HEK293 (cell line): ENCODE measurements around the gene CHMP3.

Experiments
- CTCF ChIA-PET: fragments of 350-600 bp; formaldehyde crosslinking; extraction: SDS; loops from one replicate; lab custom pipeline; 2021; ENCODE audit warnings: antibody characterized with exemption; lab: Yijun Ruan, JAX
- POLR2A ChIA-PET: fragments of 300-600 bp; formaldehyde crosslinking; extraction: SDS; loops from one replicate; lab custom pipeline; 2020; ENCODE audit warnings: antibody characterized with exemption, inconsistent platforms; lab: Yijun Ruan, JAX
- H3K27ac ChIP-seq: fragments of 200-500 bp; sonication (Bioruptor generic); 2 replicates; pipeline ENCODE4 v1.5.1; 2014; ENCODE audit warnings: low read depth, low read length, control low read depth, inconsistent platforms; ENCODE audit errors: extremely low read depth
- H3K36me3 ChIP-seq, 2 experiments: fragments of 200-500 bp in 1 of 2; sonication (Bioruptor generic) in 1 of 2; 1 replicate in 1 of 2; 2 replicates in 1 of 2; pipeline ENCODE4 v1.5.1; 2014 to 2017; ENCODE audit warnings: inconsistent platforms in 2 of 2, low read length in 2 of 2; ENCODE audit not compliant: control insufficient read depth in 2 of 2, insufficient read depth in 1 of 2
- H3K4me1 ChIP-seq: fragments of 200-500 bp; sonication (Bioruptor generic); 2 replicates; pipeline ENCODE4 v1.5.1; 2014; ENCODE audit warnings: mild to moderate bottlenecking, low read length, inconsistent platforms; ENCODE audit not compliant: control insufficient read depth, insufficient read depth
- H3K4me3 ChIP-seq: 2 replicates; pipeline ENCODE4 v1.5.1; 2011; ENCODE audit warnings: low read depth, mild to moderate bottlenecking, control low read depth, low read length, moderate library complexity
- H3K9me3 ChIP-seq: fragments of 200-500 bp; sonication (Bioruptor generic); 2 replicates; pipeline ENCODE4 v1.5.1; 2014; ENCODE audit warnings: low read depth, low read length, inconsistent platforms; ENCODE audit not compliant: control insufficient read depth, insufficient read depth
- GFI1B ChIP-seq: fragments of 450-650 bp; formaldehyde crosslinking; IDR thresholded peaks from 2 replicates; pipeline ENCODE4 v1.5.1; 2016; ENCODE audit warnings: missing biosample characterization, missing genetic modification characterization
- PRDM4 ChIP-seq: fragments of 450-650 bp; formaldehyde crosslinking; IDR thresholded peaks from 2 replicates; pipeline ENCODE4 v1.5.1; 2017; ENCODE audit warnings: missing biosample characterization, missing genetic modification characterization
- SCRT1 ChIP-seq: fragments of 450-650 bp; formaldehyde crosslinking; IDR thresholded peaks from 2 replicates; pipeline ENCODE4 v1.5.1; 2016; ENCODE audit warnings: missing biosample characterization, missing genetic modification characterization, borderline replicate concordance
- ZBTB1 ChIP-seq: fragments of 450-650 bp; formaldehyde crosslinking; IDR thresholded peaks from 2 replicates; pipeline ENCODE4 v1.5.1; 2016; ENCODE audit warnings: missing biosample characterization, missing genetic modification characterization
- ZEB2 ChIP-seq: fragments of 450-650 bp; formaldehyde crosslinking; IDR thresholded peaks from 2 replicates; pipeline ENCODE4 v1.5.1; 2016; ENCODE audit warnings: missing biosample characterization, missing genetic modification characterization
- ZFP37 ChIP-seq: fragments of 450-650 bp; formaldehyde crosslinking; IDR thresholded peaks from 2 replicates; pipeline ENCODE4 v1.5.1; 2016; ENCODE audit warnings: missing biosample characterization, missing genetic modification characterization
- ZNF169 ChIP-seq: fragments of 450-650 bp; formaldehyde crosslinking; IDR thresholded peaks from 2 replicates; pipeline ENCODE4 v1.5.1; 2016; ENCODE audit warnings: missing biosample characterization, missing genetic modification characterization
- ZNF175 ChIP-seq: fragments of 450-650 bp; formaldehyde crosslinking; IDR thresholded peaks from 2 replicates; pipeline ENCODE4 v1.5.1; 2016; ENCODE audit warnings: missing biosample characterization, missing genetic modification characterization
- ZNF354C ChIP-seq: fragments of 450-650 bp; formaldehyde crosslinking; IDR thresholded peaks from 2 replicates; pipeline ENCODE4 v1.5.1; 2016; ENCODE audit warnings: missing biosample characterization, missing genetic modification characterization, low read depth, borderline replicate concordance
- ZNF394 ChIP-seq: fragments of 450-650 bp; formaldehyde crosslinking; IDR thresholded peaks from 2 replicates; pipeline ENCODE4 v1.5.1; 2016; ENCODE audit warnings: missing biosample characterization, missing genetic modification characterization, mild to moderate bottlenecking, moderate library complexity, borderline replicate concordance
- ZNF398 ChIP-seq: fragments of 450-650 bp; formaldehyde crosslinking; IDR thresholded peaks from 2 replicates; pipeline ENCODE4 v1.5.1; 2017; ENCODE audit warnings: missing biosample characterization, missing genetic modification characterization
- ZNF768 ChIP-seq: fragments of 450-650 bp; formaldehyde crosslinking; IDR thresholded peaks from 2 replicates; pipeline ENCODE4 v1.5.1; 2018; ENCODE audit warnings: missing biosample characterization, mild to moderate bottlenecking, missing genetic modification characterization
- ZNF843 ChIP-seq: fragments of 450-650 bp; formaldehyde crosslinking; IDR thresholded peaks from 2 replicates; pipeline ENCODE4 v1.5.1; 2016; ENCODE audit warnings: missing biosample characterization, missing genetic modification characterization
- ZSCAN4 ChIP-seq: fragments of 450-650 bp; formaldehyde crosslinking; IDR thresholded peaks from 2 replicates; pipeline ENCODE4 v1.5.1; 2017; ENCODE audit warnings: missing biosample characterization, missing genetic modification characterization

Gene CHMP3

GRCh38 chr2:86610871-86611270 lies 47.6 kb upstream of the CHMP3 start:
- no peaks in the 10 kb centered on the region for H3K9me3 ChIP-seq
- no peaks in the 10 kb centered on the region for H3K4me1 ChIP-seq
- no peak for TF ChIP-seq ZNF398 (tag by site-specific recombination)
- no peak for TF ChIP-seq ZSCAN4 (tag by site-specific recombination)
- TF ChIP-seq ZNF768 (tag by site-specific recombination): no peak
- TF ChIP-seq ZNF843 (tag by site-specific recombination): no peak
- TF ChIP-seq SCRT1 (tag by site-specific recombination): no peak
- TF ChIP-seq ZBTB1 (tag by site-specific recombination): no peak
- TF ChIP-seq GFI1B (tag by site-specific recombination): no peak
- TF ChIP-seq PRDM4 (tag by site-specific recombination): no peak
- H3K4me3 ChIP-seq: no peak overlapping the region
- no peak overlapping the region for H3K27ac ChIP-seq
- POLR2A ChIA-PET: no interaction called here
- peaks cover 51 to 79% of the 10 kb centered on the region in 2 experiments for H3K36me3 ChIP-seq
- CTCF ChIA-PET: interaction anchor here (1.1 kb wide), 1 partner anchor 17 kb away, joined by 3 read pairs; no protein-coding TSS in a partner anchor

- no peak overlapping the region for H3K4me3 ChIP-seq
- H3K4me1 ChIP-seq: no peaks in the 10 kb centered on the region
- ChIA-PET POLR2A (interaction anchor here (0.7 kb wide), 1 partner anchor 185 kb away, joined by 3 read pairs; no protein-coding TSS in a partner anchor), CTCF (interaction anchor here (0.6 kb wide), 2 partner anchors 9 kb away, joined by 3 read pairs; no protein-coding TSS in a partner anchor)
- H3K36me3 ChIP-seq: peaks cover 46 to 84% of the 10 kb centered on the region in 2 experiments
- no peak overlapping the region for H3K27ac ChIP-seq
- TF ChIP-seq ZNF394 (tag by site-specific recombination): no peak
- no peaks in the 10 kb centered on the region for H3K9me3 ChIP-seq
Observed at GRCh38 chr2:86608832-86609410, 45.7 kb upstream of the CHMP3 start.

- TF ChIP-seq ZNF175 (tag by site-specific recombination) (no peak), ZNF354C (tag by site-specific recombination) (no peak), ZBTB1 (tag by site-specific recombination) (no peak), ZFP37 (tag by site-specific recombination) (no peak), ZNF169 (tag by site-specific recombination) (no peak), ZEB2 (tag by site-specific recombination) (no peak)
- no peaks in the 10 kb centered on the region for H3K9me3 ChIP-seq
- H3K27ac ChIP-seq: no peak overlapping the region
- no peaks in the 10 kb centered on the region for H3K4me1 ChIP-seq
- H3K4me3 ChIP-seq: no peak overlapping the region
- CTCF ChIA-PET: no interaction called here
- peaks cover 31 to 48% of the 10 kb centered on the region in 2 experiments for H3K36me3 ChIP-seq
- POLR2A ChIA-PET: no interaction called here
Observed at GRCh38 chr2:86603905-86604304, 40.7 kb upstream of the CHMP3 start.
